ENCODE measurements around the gene ADAM22. TPM values are rescaled to one million over a fixed set of nuclear protein-coding genes. Genes with fewer than 3 reads are reported as not detected.

ADAM22 gene
- polyA plus RNA-seq, 1 donor from 2014 or later: 46.3 TPM

DNA sequence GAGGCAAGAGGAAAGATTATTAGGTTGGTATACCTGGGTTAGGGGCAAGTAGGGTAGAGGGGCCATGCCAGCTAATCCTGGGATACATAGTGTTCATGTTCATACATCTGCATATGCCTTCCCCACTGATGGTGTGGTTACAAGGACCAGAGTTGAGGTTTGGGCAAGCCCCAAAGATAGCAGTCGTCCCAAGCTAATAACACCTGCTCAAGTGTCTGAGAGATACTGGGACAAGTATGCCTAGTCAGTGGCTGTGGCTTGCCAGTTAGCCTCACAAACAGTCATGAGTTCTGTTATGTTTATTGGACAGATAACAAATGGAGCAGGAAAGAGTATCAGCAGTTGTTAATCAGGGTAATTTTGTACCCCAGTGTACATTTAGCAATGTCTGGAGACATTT lies 139.6 kb downstream of the ADAM22 start:
- Histone ChIP-seq H4K20me1 (ENCODE audit: insufficient read depth) (no peaks in the 10 kb centered on the region), H3K9me3 (ENCODE audit: low read length) (no peaks in the 10 kb centered on the region), H3F3A (ENCODE audit: insufficient read depth, low read length, poor library complexity, severe bottlenecking) (no peaks in the 10 kb centered on the region), H3K4me2 (ENCODE audit: low read length) (no peak overlapping the region), H3K79me2 (replicated peaks; ENCODE audit: insufficient read depth, low read length) (no peaks in the 10 kb centered on the region), H3K9me2 (ENCODE audit: insufficient read depth, low read length) (no peaks in the 10 kb centered on the region), H3K27me3 (ENCODE audit: insufficient read depth, low read depth, low read length) (no peaks in the 10 kb centered on the region), H3K36me3 (ENCODE audit: insufficient read depth, low read length) (no peaks in the 10 kb centered on the region), H3K4me3 (ENCODE audit: low read length) (no peak overlapping the region), H3K27ac (ENCODE audit: low read length) (no peak overlapping the region), H3K9ac (ENCODE audit: low read length) (no peak overlapping the region), H2AFZ (ENCODE audit: low read depth, low read length) (no peak overlapping the region)
- TF ChIP-seq TAF1 (IDR thresholded peaks at IDR 0.05; ENCODE audit: low read depth) (no peak), EZH2 (IDR thresholded peaks at IDR 0.05; ENCODE audit: borderline replicate concordance, insufficient read depth, low read length, poor library complexity, severe bottlenecking) (no peak), RAD21 (conservative IDR thresholded peaks at IDR 0.05) (no peak), EP300 (conservative IDR thresholded peaks at IDR 0.05; ENCODE audit: poor library complexity, severe bottlenecking) (no peak), POLR2AphosphoS5 (IDR thresholded peaks at IDR 0.05) (no peak), SMC3 (conservative IDR thresholded peaks at IDR 0.05; ENCODE audit: poor library complexity) (no peak), MXI1 (conservative IDR thresholded peaks at IDR 0.05; ENCODE audit: poor library complexity, severe bottlenecking) (no peak)
- TF ChIP-seq, protein P1, sequence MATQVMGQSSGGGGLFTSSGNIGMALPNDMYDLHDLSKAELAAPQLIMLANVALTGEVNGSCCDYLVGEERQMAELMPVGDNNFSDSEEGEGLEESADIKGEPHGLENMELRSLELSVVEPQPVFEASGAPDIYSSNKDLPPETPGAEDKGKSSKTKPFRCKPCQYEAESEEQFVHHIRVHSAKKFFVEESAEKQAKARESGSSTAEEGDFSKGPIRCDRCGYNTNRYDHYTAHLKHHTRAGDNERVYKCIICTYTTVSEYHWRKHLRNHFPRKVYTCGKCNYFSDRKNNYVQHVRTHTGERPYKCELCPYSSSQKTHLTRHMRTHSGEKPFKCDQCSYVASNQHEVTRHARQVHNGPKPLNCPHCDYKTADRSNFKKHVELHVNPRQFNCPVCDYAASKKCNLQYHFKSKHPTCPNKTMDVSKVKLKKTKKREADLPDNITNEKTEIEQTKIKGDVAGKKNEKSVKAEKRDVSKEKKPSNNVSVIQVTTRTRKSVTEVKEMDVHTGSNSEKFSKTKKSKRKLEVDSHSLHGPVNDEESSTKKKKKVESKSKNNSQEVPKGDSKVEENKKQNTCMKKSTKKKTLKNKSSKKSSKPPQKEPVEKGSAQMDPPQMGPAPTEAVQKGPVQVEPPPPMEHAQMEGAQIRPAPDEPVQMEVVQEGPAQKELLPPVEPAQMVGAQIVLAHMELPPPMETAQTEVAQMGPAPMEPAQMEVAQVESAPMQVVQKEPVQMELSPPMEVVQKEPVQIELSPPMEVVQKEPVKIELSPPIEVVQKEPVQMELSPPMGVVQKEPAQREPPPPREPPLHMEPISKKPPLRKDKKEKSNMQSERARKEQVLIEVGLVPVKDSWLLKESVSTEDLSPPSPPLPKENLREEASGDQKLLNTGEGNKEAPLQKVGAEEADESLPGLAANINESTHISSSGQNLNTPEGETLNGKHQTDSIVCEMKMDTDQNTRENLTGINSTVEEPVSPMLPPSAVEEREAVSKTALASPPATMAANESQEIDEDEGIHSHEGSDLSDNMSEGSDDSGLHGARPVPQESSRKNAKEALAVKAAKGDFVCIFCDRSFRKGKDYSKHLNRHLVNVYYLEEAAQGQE (IDR thresholded peaks at IDR 0.05; ENCODE audit: borderline replicate concordance): no peak
- TF ChIP-seq, protein P2, sequence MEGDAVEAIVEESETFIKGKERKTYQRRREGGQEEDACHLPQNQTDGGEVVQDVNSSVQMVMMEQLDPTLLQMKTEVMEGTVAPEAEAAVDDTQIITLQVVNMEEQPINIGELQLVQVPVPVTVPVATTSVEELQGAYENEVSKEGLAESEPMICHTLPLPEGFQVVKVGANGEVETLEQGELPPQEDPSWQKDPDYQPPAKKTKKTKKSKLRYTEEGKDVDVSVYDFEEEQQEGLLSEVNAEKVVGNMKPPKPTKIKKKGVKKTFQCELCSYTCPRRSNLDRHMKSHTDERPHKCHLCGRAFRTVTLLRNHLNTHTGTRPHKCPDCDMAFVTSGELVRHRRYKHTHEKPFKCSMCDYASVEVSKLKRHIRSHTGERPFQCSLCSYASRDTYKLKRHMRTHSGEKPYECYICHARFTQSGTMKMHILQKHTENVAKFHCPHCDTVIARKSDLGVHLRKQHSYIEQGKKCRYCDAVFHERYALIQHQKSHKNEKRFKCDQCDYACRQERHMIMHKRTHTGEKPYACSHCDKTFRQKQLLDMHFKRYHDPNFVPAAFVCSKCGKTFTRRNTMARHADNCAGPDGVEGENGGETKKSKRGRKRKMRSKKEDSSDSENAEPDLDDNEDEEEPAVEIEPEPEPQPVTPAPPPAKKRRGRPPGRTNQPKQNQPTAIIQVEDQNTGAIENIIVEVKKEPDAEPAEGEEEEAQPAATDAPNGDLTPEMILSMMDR (IDR thresholded peaks at IDR 0.05; ENCODE audit: poor library complexity, severe bottlenecking): no peak

GRCh38 chr7:88075216-88075615 lies 141.2 kb downstream of the ADAM22 start:
- Histone ChIP-seq H3K4me3 (ENCODE audit: low read length) (no peak overlapping the region), H3K27ac (ENCODE audit: low read length) (no peak overlapping the region), H3F3A (ENCODE audit: insufficient read depth, low read length, poor library complexity, severe bottlenecking) (no peaks in the 10 kb centered on the region), H3K4me2 (ENCODE audit: low read length) (no peak overlapping the region), H3K36me3 (ENCODE audit: insufficient read depth, low read length) (no peaks in the 10 kb centered on the region), H3K9ac (ENCODE audit: low read length) (no peak overlapping the region), H3K9me2 (ENCODE audit: insufficient read depth, low read length) (no peaks in the 10 kb centered on the region), H3K79me2 (replicated peaks; ENCODE audit: insufficient read depth, low read length) (no peaks in the 10 kb centered on the region), H4K20me1 (ENCODE audit: insufficient read depth) (no peaks in the 10 kb centered on the region), H3K27me3 (ENCODE audit: insufficient read depth, low read depth, low read length) (no peaks in the 10 kb centered on the region), H3K9me3 (ENCODE audit: low read length) (no peaks in the 10 kb centered on the region), H2AFZ (ENCODE audit: low read depth, low read length) (no peak overlapping the region)
- TF ChIP-seq TAF1 (IDR thresholded peaks at IDR 0.05; ENCODE audit: low read depth) (no peak), POLR2AphosphoS5 (IDR thresholded peaks at IDR 0.05) (no peak), MXI1 (conservative IDR thresholded peaks at IDR 0.05; ENCODE audit: poor library complexity, severe bottlenecking) (no peak), RAD21 (conservative IDR thresholded peaks at IDR 0.05) (no peak)
- TF ChIP-seq, protein P1 (IDR thresholded peaks at IDR 0.05; ENCODE audit: borderline replicate concordance): no peak
